Esophagus squamous epithelium (tissue), 5 donors: ENCODE results near the gene SLC35E3. TPM values are rescaled to one million over a fixed set of nuclear protein-coding genes. Genes with fewer than 3 reads are reported as not detected.

Source experiments
- DNase-seq: peaks from one replicate; lab custom pipeline; 2025; lab: John Stamatoyannopoulos, UW
- H3K27ac ChIP-seq, 4 donors: fragments of 200-600 bp; sonication (generic); one replicate each; pipeline ENCODE4 v1.5.1; 2016 to 2019; ENCODE audit warnings: mild to moderate bottlenecking in 1 of 4
- H3K27me3 ChIP-seq, 4 donors: fragments of 200-600 bp; sonication (generic); 1 replicate in 3 of 4; 2 replicates in 1 of 4; pipeline versions ENCODE4 v1.5.1 to v1.6.0; 2017 to 2021; ENCODE audit warnings: antibody characterized with exemption in 1 of 4
- H3K36me3 ChIP-seq, 3 donors: fragments of 200-600 bp; sonication (generic); one replicate each; pipeline ENCODE4 v1.5.1; 2016 to 2019
- H3K4me1 ChIP-seq, 3 donors: fragments of 200-600 bp; sonication (generic); one replicate each; pipeline ENCODE4 v1.5.1; 2017 to 2019
- H3K4me3 ChIP-seq, 4 donors: fragments of 200-600 bp; sonication (generic); 1 replicate in 3 of 4; 2 replicates in 1 of 4; pipeline ENCODE4 v1.5.1; 2016 to 2019; ENCODE audit warnings: mild to moderate bottlenecking in 2 of 4, moderate library complexity in 1 of 4
- H3K9me3 ChIP-seq, 3 donors: fragments of 200-600 bp; sonication (generic); one replicate each; pipeline ENCODE4 v1.5.1; 2016 to 2019
- CTCF ChIP-seq, 6 experiments: fragments of 450-650 bp in 4 of 6; fragments of 200-600 bp in 2 of 6; sonication (generic) in 2 of 6; IDR thresholded peaks; one replicate each; pipeline ENCODE4 v1.5.1; 2016 to 2019; ENCODE audit warnings: antibody characterized with exemption in 6 of 6, mild to moderate bottlenecking in 4 of 6, moderate library complexity in 4 of 6
- POLR2A ChIP-seq, 4 donors: fragments of 450-650 bp; IDR thresholded peaks; one replicate each; pipeline ENCODE4 v1.6.1; 2017; ENCODE audit warnings: antibody characterized with exemption in 4 of 4, mild to moderate bottlenecking in 4 of 4, moderate library complexity in 3 of 4
- WGBS, 2 donors: methylation state at CpG; one replicate each; pipeline ENCODE4 v1.1.5; 2018; 5-methylcytosine and 5-hydroxymethylcytosine counted together
- intact Hi-C: fragments of 100-400 bp; cut with DNase I; formaldehyde crosslinking; loops from one replicate; pipeline ENCODE4 v1.15.0; 2022
- total RNA-seq, 4 donors: library from RNA; depleted of rRNA; stranded (reverse); fragments of >200 nt; gene quantifications; one replicate each; pipeline ENCODE4 v1.1.0, GENCODE V29; 2016
- donor health status: DM: yes; HTN: yes; CAD: no.

SLC35E3 gene
- total RNA-seq, 4 donors from 2014 or later, result 2.2 to 8.5 (median 4.6) TPM

GRCh38 chr12:68793436-68793835 lies 47.5 kb downstream of the SLC35E3 start:
- no peak overlapping the region for H3K27ac ChIP-seq
- no peaks in the 10 kb centered on the region for H3K9me3 ChIP-seq
- WGBS, 2 donors, result 74 to 81% methylated on average over 2 to 4 of the region's 4 CpGs
- TF ChIP-seq POLR2A (IDR thresholded peaks at IDR 0.05) (no peak), CTCF (IDR thresholded peaks at IDR 0.05) (no peak)
- H3K27me3 ChIP-seq, result no peaks in the 10 kb centered on the region
- no peak overlapping the region for H3K4me3 ChIP-seq
- no peaks in the 10 kb centered on the region for H3K36me3 ChIP-seq
- H3K4me1 ChIP-seq, result peaks cover 0 to under 1% (median 0%) of the 10 kb centered on the region in 3 donors
- DNase-seq, result no peak
- intact Hi-C loops, result no loop called here

- no peaks in the 10 kb centered on the region for H3K9me3 ChIP-seq
- no peaks in the 10 kb centered on the region for H3K36me3 ChIP-seq
- intact Hi-C loops, result no loop called here
- TF ChIP-seq CTCF (IDR thresholded peaks at IDR 0.05) (no peak), POLR2A (IDR thresholded peaks at IDR 0.05) (no peak)
- DNase-seq, result no peak
- no peaks in the 10 kb centered on the region for H3K27me3 ChIP-seq
- peak overlapping the region in 1 of 4 donors; percentile 14 for H3K27ac ChIP-seq
- 89 to 95% methylated on average over 4 of the region's 4 CpGs for WGBS, 2 donors
- peaks cover 0 to 3% (median 0%) of the 10 kb centered on the region in 3 donors for H3K4me1 ChIP-seq
- no peak overlapping the region for H3K4me3 ChIP-seq
Measured at GRCh38 chr12:68793975-68794652, 48.1 kb downstream of the SLC35E3 start.

GRCh38 chr12:68794653-68795251 lies 48.8 kb downstream of the SLC35E3 start:
- no peak overlapping the region for H3K4me3 ChIP-seq
- DNase-seq, result no peak
- H3K36me3 ChIP-seq, result no peaks in the 10 kb centered on the region
- intact Hi-C loops, result no loop called here
- TF ChIP-seq POLR2A (IDR thresholded peaks at IDR 0.05) (no peak), CTCF (IDR thresholded peaks at IDR 0.05) (no peak)
- WGBS, 2 donors, result 67 to 83% methylated on average over 3 of the region's 3 CpGs
- H3K27me3 ChIP-seq, result no peaks in the 10 kb centered on the region
- no peaks in the 10 kb centered on the region for H3K9me3 ChIP-seq
- H3K27ac ChIP-seq, result peak overlapping the region in 2 of 4 donors; percentile 10 to 14
- peaks cover 0 to 9% (median 0%) of the 10 kb centered on the region in 3 donors for H3K4me1 ChIP-seq

- DNase-seq, result no peak
- Histone ChIP-seq H3K36me3 (no peaks in the 10 kb centered on the region), H3K4me1 (peaks cover 0 to 24% (median 4%) of the 10 kb centered on the region in 3 donors), H3K4me3 (no peak overlapping the region), H3K9me3 (no peaks in the 10 kb centered on the region), H3K27me3 (no peaks in the 10 kb centered on the region), H3K27ac (no peak overlapping the region)
- TF ChIP-seq CTCF (IDR thresholded peaks at IDR 0.05), result no peak
- no peak for TF ChIP-seq POLR2A (IDR thresholded peaks at IDR 0.05)
- 96 to 98% methylated on average over 15 of the region's 15 CpGs for WGBS, 2 donors
- intact Hi-C loops, result no loop called here
Measured at GRCh38 chr12:68796399-68796798, 50.4 kb downstream of the SLC35E3 start.

GRCh38 chr12:68798882-68799234 lies 52.9 kb downstream of the SLC35E3 start:
- no peaks in the 10 kb centered on the region for H3K9me3 ChIP-seq
- H3K27ac ChIP-seq, result peak overlapping the region in 1 of 4 donors; percentile 68
- intact Hi-C loops, result no loop called here
- DNase-seq, result no peak
- no peaks in the 10 kb centered on the region for H3K27me3 ChIP-seq
- H3K4me3 ChIP-seq, result no peak overlapping the region
- TF ChIP-seq CTCF (IDR thresholded peaks at IDR 0.05), result no peak
- no peak for TF ChIP-seq POLR2A (IDR thresholded peaks at IDR 0.05)
- no peaks in the 10 kb centered on the region for H3K36me3 ChIP-seq
- WGBS, 2 donors, result 78% methylated on average over 1 of the region's 1 CpG; no CpG with 5 or more reads in 1 of the 2 donors
- H3K4me1 ChIP-seq, result peaks cover 0 to 33% (median 4%) of the 10 kb centered on the region in 3 donors
